IMR-90 (cell line): ENCODE measurements around the gene SCAMP2. TPM values are rescaled to one million over a fixed set of nuclear protein-coding genes. Genes with fewer than 3 reads are reported as not detected.
A peak's percentile ranks its signal among the peaks of the same experiment; 100 is the strongest.

ENCODE experiments used
- ATAC-seq: fragments of 200-7000 bp; cut with Tn5 transposase; 2 replicates; pipeline ENCODE4 v1.9.1; 2020; ENCODE audit warnings: low read depth, mild to moderate bottlenecking, moderate library complexity
- BruUV-seq: library from RNA; stranded (reverse); fragments of 400-500 nt; replicated peaks from 2 replicates; lab custom pipeline; 2021; lab: Mats Ljungman, UMichigan
- CTCF ChIA-PET: fragments of 300-600 bp; formaldehyde crosslinking; extraction: SDS; loops from one replicate; lab custom pipeline; 2021; ENCODE audit warnings: antibody characterized with exemption; lab: Yijun Ruan, JAX
- POLR2A ChIA-PET: fragments of 300-600 bp; sonication (Branson Sonifier 250); formaldehyde crosslinking; loops from one replicate; lab custom pipeline; 2022; ENCODE audit warnings: antibody characterized with exemption; ENCODE audit not compliant: unreplicated experiment; lab: Charles Lee
- DNase-seq: peaks from one replicate; pipeline ENCODE4 v3.0.0; 2013
- H2AFZ ChIP-seq: replicated peaks from 2 replicates; pipeline ENCODE3; 2013; ENCODE audit warnings: low read length, mild to moderate bottlenecking; ENCODE audit not compliant: poor library complexity
- H2AK5ac ChIP-seq: 2 replicates; pipeline ENCODE4 v1.6.1; 2013; ENCODE audit warnings: low read depth, low read length, inconsistent platforms
- H2AK9ac ChIP-seq: replicated peaks from 2 replicates; pipeline ENCODE3; 2013; ENCODE audit warnings: mild to moderate bottlenecking, low read depth, low read length, moderate library complexity; ENCODE audit not compliant: poor library complexity
- H2BK120ac ChIP-seq: 2 replicates; pipeline ENCODE4 v1.6.1; 2013; ENCODE audit warnings: low read depth, low read length, inconsistent platforms
- H2BK15ac ChIP-seq: 3 replicates; pipeline ENCODE4 v1.6.1; 2013; ENCODE audit warnings: low read depth, low read length, inconsistent platforms
- H2BK20ac ChIP-seq: 2 replicates; pipeline ENCODE4 v1.6.1; 2013; ENCODE audit warnings: low read depth, mild to moderate bottlenecking, inconsistent platforms, low read length, moderate library complexity
- H2BK5ac ChIP-seq: 2 replicates; pipeline ENCODE4 v1.6.1; 2013; ENCODE audit warnings: mild to moderate bottlenecking, low read depth, low read length, inconsistent platforms; ENCODE audit not compliant: poor library complexity, severe bottlenecking
- H3K14ac ChIP-seq: replicated peaks from 2 replicates; pipeline ENCODE4 v1.6.1; 2013; ENCODE audit warnings: low read depth, low read length, inconsistent platforms
- H3K18ac ChIP-seq: 2 replicates; pipeline ENCODE4 v1.6.1; 2013; ENCODE audit warnings: low read depth, low read length, control low read depth
- H3K23ac ChIP-seq: 2 replicates; pipeline ENCODE4 v1.6.1; 2013; ENCODE audit warnings: low read depth, low read length, inconsistent platforms
- H3K27ac ChIP-seq: 2 replicates; pipeline ENCODE4 v1.5.1; 2013; ENCODE audit warnings: mild to moderate bottlenecking, control low read depth, low read length; ENCODE audit not compliant: insufficient read depth
- H3K27me3 ChIP-seq: 2 replicates; pipeline ENCODE4 v1.6.1; 2013; ENCODE audit warnings: low read length; ENCODE audit not compliant: control insufficient read depth, insufficient read depth
- H3K36me3 ChIP-seq: 2 replicates; pipeline ENCODE4 v1.6.1; 2013; ENCODE audit warnings: low read length, mixed read lengths; ENCODE audit not compliant: control insufficient read depth, insufficient read depth
- H3K4ac ChIP-seq: 2 replicates; pipeline ENCODE4 v1.6.1; 2013; ENCODE audit warnings: low read depth, low read length, inconsistent platforms
- H3K4me1 ChIP-seq: 2 replicates; pipeline ENCODE4 v1.6.1; 2013; ENCODE audit warnings: low read length, mixed read lengths; ENCODE audit not compliant: control insufficient read depth, insufficient read depth
- H3K4me2 ChIP-seq: 2 replicates; pipeline ENCODE4 v1.6.1; 2013; ENCODE audit warnings: low read depth, mild to moderate bottlenecking, control low read depth, low read length, moderate library complexity
- H3K4me3 ChIP-seq: 2 replicates; pipeline ENCODE4 v1.5.1; 2013; ENCODE audit warnings: low read depth, mild to moderate bottlenecking, control low read depth, low read length, moderate library complexity; ENCODE audit not compliant: insufficient read depth
- H3K56ac ChIP-seq: 2 replicates; pipeline ENCODE4 v1.6.1; 2013; ENCODE audit warnings: low read length, inconsistent platforms; ENCODE audit not compliant: insufficient read depth; ENCODE audit errors: extremely low read depth
- H3K79me1 ChIP-seq, 2 experiments: 2 replicates each; pipeline ENCODE4 v1.6.1; 2013; ENCODE audit warnings: low read length in 2 of 2, inconsistent platforms in 1 of 2, low read depth in 1 of 2
- H3K9ac ChIP-seq: 2 replicates; pipeline ENCODE4 v1.6.1; 2013; ENCODE audit warnings: low read depth, low read length, control low read depth
- H3K9me1 ChIP-seq: 2 replicates; pipeline ENCODE4 v1.6.1; 2013; ENCODE audit warnings: low read length, inconsistent platforms; ENCODE audit not compliant: insufficient read depth
- H3K9me3 ChIP-seq: 2 replicates; pipeline ENCODE4 v1.6.1; 2013; ENCODE audit warnings: low read length; ENCODE audit not compliant: control insufficient read depth, insufficient read depth
- H4K20me1 ChIP-seq: 2 replicates; pipeline ENCODE4 v1.6.1; 2013; ENCODE audit warnings: low read length, inconsistent platforms; ENCODE audit not compliant: insufficient read depth
- H4K5ac ChIP-seq: 2 replicates; pipeline ENCODE4 v1.6.1; 2013; ENCODE audit warnings: mild to moderate bottlenecking, low read depth, low read length, control low read depth
- H4K8ac ChIP-seq, 2 experiments: 2 replicates each; pipeline ENCODE4 v1.6.1; 2013; ENCODE audit warnings: low read depth in 2 of 2, low read length in 2 of 2, control low read depth in 1 of 2, inconsistent platforms in 1 of 2
- H4K91ac ChIP-seq: 2 replicates; pipeline ENCODE4 v1.6.1; 2013; ENCODE audit warnings: low read depth, low read length, inconsistent platforms; ENCODE audit not compliant: insufficient read depth
- CHD1 ChIP-seq: IDR thresholded peaks from 2 replicates; pipeline ENCODE4 v1.6.1; 2012; ENCODE audit warnings: low read depth, low read length, improper control_type of control experiment
- ELK1 ChIP-seq: fragments of 150-350 bp; IDR thresholded peaks from 2 replicates; pipeline ENCODE4 v1.6.1; 2016; ENCODE audit warnings: low read depth, mild to moderate bottlenecking, low read length, moderate library complexity, borderline replicate concordance
- NFE2L2 ChIP-seq: fragments of 150-350 bp; IDR thresholded peaks from 2 replicates; pipeline ENCODE4 v1.6.1; 2016; ENCODE audit warnings: low read depth, mild to moderate bottlenecking, low read length
- RAD21 ChIP-seq: IDR thresholded peaks from 2 replicates; pipeline ENCODE4 v1.6.1; 2012; ENCODE audit warnings: low read length, improper control_type of control experiment
- SMC3 ChIP-seq: fragments of 150-350 bp; IDR thresholded peaks from 2 replicates; pipeline ENCODE4 v1.6.1; 2016; ENCODE audit warnings: low read depth, mild to moderate bottlenecking, antibody characterized with exemption, low read length, moderate library complexity
- WGBS, 2 experiments: methylation state at CpG; one replicate each; pipeline versions ENCODE4 v1.1.5 to v1.1.7; 2013; ENCODE audit warnings: missing lambda C conversion rate in 2 of 2; ENCODE audit not compliant: insufficient read length in 1 of 2; ENCODE audit errors: extremely low coverage in 2 of 2; 5-methylcytosine and 5-hydroxymethylcytosine counted together
- dilution Hi-C: fragments of 300-500 bp; cut with HindIII; formaldehyde crosslinking; loops from one replicate; pipeline ENCODE4 v1.14.3; 2018; ENCODE audit warnings: low sequenced_read_pairs; ENCODE audit not compliant: unreplicated experiment
- in situ Hi-C: fragments of 300-500 bp; cut with MboI; formaldehyde crosslinking; loops from 3 replicates; pipeline ENCODE4 v1.14.3; 2019; ENCODE audit warnings: low sequenced_read_pairs, inconsistent platforms, mixed read lengths
- intact Hi-C: fragments of 100-400 bp; cut with micrococcal nuclease; formaldehyde crosslinking; loops from 2 replicates; pipeline ENCODE4 v1.10.0; 2022
- polyA plus RNA-seq, 3 experiments: library from polyadenylated mRNA; depleted of rRNA; stranded (reverse); fragments of >200 nt; gene quantifications; 2 replicates each; pipeline ENCODE4 v1.2.3, GENCODE V29; 2012; ENCODE audit warnings: low replicate concordance in 1 of 3
- total RNA-seq: library from RNA; depleted of rRNA; stranded (reverse); fragments of >200 nt; gene quantifications from 2 replicates; pipeline ENCODE4 v1.2.3, GENCODE V29; 2012

The SCAMP2 gene
- total and polyA plus RNA-seq, 2 of the 4 experiments (the other 2 are of a cell fraction), result 25.8 to 111 TPM

- dilution Hi-C loops, result no loop called here
- Histone ChIP-seq H3K36me3 (peaks cover 20% of the 10 kb centered on the region), H2BK15ac (peak overlapping the region; percentile 13; the same call in 1 of the 3 replicates), H3K79me1 (peaks cover 0 to 17% of the 10 kb centered on the region in 2 experiments; a peak in 1 of 4 replicates), H3K4me2 (peak overlapping the region; percentile 50), H2BK20ac (no peak overlapping the region), H3K14ac (peak overlapping the region; percentile 74), H4K91ac (peak overlapping the region; percentile 15; the same call in 1 of the 2 replicates), H3K4me1 (peaks cover 4% of the 10 kb centered on the region; the same call in 1 of the 2 replicates), H3K4me3 (peak overlapping the region; percentile 44), H4K20me1 (no peaks in the 10 kb centered on the region), H3K27ac (peak overlapping the region; percentile 51), H2BK5ac (peak overlapping the region; percentile 12), H3K4ac (peak overlapping the region; percentile 92), H4K5ac (0 out of 2 replicates have a peak overlapping the region, but pooled peaks have one; percentile 1), H3K56ac (no peak overlapping the region), H2AK5ac (peak overlapping the region; percentile 79), H3K9me1 (0 out of 2 replicates have a peak, but pooled peaks cover 3% of the 10 kb centered on the region), H4K8ac (peak overlapping the region; percentile 89 to 91), H2AK9ac (peak overlapping the region; percentile 94), H3K18ac (no peak overlapping the region), H3K23ac (peak overlapping the region; percentile 70; the same call in 1 of the 2 replicates), H3K9ac (peak overlapping the region; percentile 43), H3K27me3 (no peaks in the 10 kb centered on the region), H3K9me3 (no peaks in the 10 kb centered on the region), H2BK120ac (peak overlapping the region; percentile 46; the same call in 1 of the 2 replicates), H2AFZ (peak overlapping the region; percentile 93)
- no peak for DNase-seq
- ChIA-PET POLR2A (no interaction called here), CTCF (interaction anchor here (1.2 kb wide), 1 partner anchor 58 kb away, joined by 4 read pairs; no protein-coding TSS in a partner anchor)
- BruUV-seq, result no TSS peak
- TF ChIP-seq SMC3, result no peak
- TF ChIP-seq CHD1, result no peak
- TF ChIP-seq NFE2L2, result no peak
- TF ChIP-seq ELK1, result no peak
- no peak for TF ChIP-seq RAD21
- intact Hi-C loops, result loop anchor here (5.0 kb wide), 2 partner anchors 49 to 64 kb away; partner anchors contain the start of genes FAM219B and MPI
- ATAC-seq, result no peak
- in situ Hi-C loops, result no loop called here
- WGBS, 2 experiments, result 2% methylated on average over 7 of the region's 18 CpGs; no CpG with 5 or more reads in 1 of the 2 experiments
These were observed 29.7 kb downstream of the SCAMP2 start for GRCh38 chr15:74843445-74843828.
